Nephron (organoid): ENCODE results near the gene CIDEA.

Experiments
- H3K27ac Mint-ChIP-seq, 3 experiments: 2 replicates each; pipeline ENCODE4 v1.8.0; 2020; ENCODE audit warnings: mixed read lengths in 3 of 3, mild to moderate bottlenecking in 2 of 3, moderate library complexity in 1 of 3
- H3K27me3 Mint-ChIP-seq: 2 replicates; pipeline ENCODE4 v1.8.0; 2021; ENCODE audit warnings: low read depth, mild to moderate bottlenecking, moderate library complexity, mixed read lengths
- H3K36me3 Mint-ChIP-seq: 2 replicates; pipeline ENCODE4 v1.8.0; 2020; ENCODE audit warnings: low read depth, mixed read lengths
- H3K4me1 Mint-ChIP-seq: 2 replicates; pipeline ENCODE4 v1.8.0; 2020; ENCODE audit warnings: mixed read lengths
- H3K4me3 Mint-ChIP-seq, 3 experiments: 2 replicates each; pipeline ENCODE4 v1.8.0; 2020; ENCODE audit warnings: mild to moderate bottlenecking in 3 of 3, mixed read lengths in 3 of 3, moderate library complexity in 2 of 3
- H3K9me3 Mint-ChIP-seq: 2 replicates; pipeline ENCODE4 v1.8.0; 2020; ENCODE audit warnings: mixed read lengths
- CTCF ChIP-seq, 3 experiments: fragments of 200-600 bp; sonication (generic); IDR thresholded peaks; one replicate each; pipeline ENCODE4 v1.5.0; 2021; ENCODE audit warnings: antibody characterized with exemption in 3 of 3; ENCODE audit not compliant: unreplicated experiment in 3 of 3

CIDEA gene

GRCh38 chr18:12326711-12327460, 72.7 kb downstream of the CIDEA start:
- peak overlapping the region in 2 of 3 experiments; percentile 27 to 29 for H3K27ac Mint-ChIP-seq
- H3K9me3 Mint-ChIP-seq: no peaks in the 10 kb centered on the region
- H3K36me3 Mint-ChIP-seq: peaks cover 69% of the 10 kb centered on the region
- no peak for TF ChIP-seq CTCF (IDR thresholded peaks at IDR 0.05; ENCODE audit: unreplicated experiment in 3 of 3)
- H3K4me3 Mint-ChIP-seq: no peak overlapping the region
- H3K27me3 Mint-ChIP-seq: no peaks in the 10 kb centered on the region
- H3K4me1 Mint-ChIP-seq: peaks cover 15% of the 10 kb centered on the region
